Peyer's patch (tissue), 4 donors: Measurements from ENCODE around the gene CNPY4. TPM values are rescaled to one million over a fixed set of nuclear protein-coding genes. Genes with fewer than 3 reads are reported as not detected.
A peak's percentile ranks its signal among the peaks of the same experiment; 100 is the strongest.

Experiments used
- DNase-seq, 3 donors: peaks; one replicate each; pipeline ENCODE4 v3.0.0-alpha.2; 2017 to 2019
- H3K27ac ChIP-seq, 4 donors: fragments of 200-600 bp; sonication (generic); one replicate each; pipeline ENCODE4 v1.5.1; 2016 to 2019
- H3K27me3 ChIP-seq, 2 donors: fragments of 200-600 bp; sonication (generic); one replicate each; pipeline ENCODE4 v1.5.1; 2019
- H3K36me3 ChIP-seq, 3 donors: fragments of 200-600 bp; sonication (generic); one replicate each; pipeline ENCODE4 v1.5.1; 2016 to 2019
- H3K4me1 ChIP-seq, 4 donors: fragments of 200-600 bp; sonication (generic); one replicate each; pipeline ENCODE4 v1.5.1; 2016 to 2019
- H3K4me3 ChIP-seq, 4 donors: fragments of 200-600 bp; sonication (generic); 1 replicate in 3 of 4; 2 replicates in 1 of 4; pipeline ENCODE4 v1.5.1; 2016 to 2019; ENCODE audit warnings: mild to moderate bottlenecking in 1 of 4
- H3K9me3 ChIP-seq, 4 donors: fragments of 200-600 bp; sonication (generic); one replicate each; pipeline ENCODE4 v1.5.1; 2016 to 2019; ENCODE audit warnings: mild to moderate bottlenecking in 1 of 4
- POLR2A ChIP-seq, 2 donors: fragments of 450-650 bp; IDR thresholded peaks; one replicate each; pipeline ENCODE4 v1.5.1; 2017; ENCODE audit warnings: antibody characterized with exemption in 2 of 2, mild to moderate bottlenecking in 2 of 2, moderate library complexity in 2 of 2
- total RNA-seq, 4 donors: library from RNA; depleted of rRNA; stranded (reverse); fragments of >200 nt; gene quantifications; one replicate each; pipeline ENCODE4 v1.1.0, GENCODE V29; 2016
- TF ChIP-seq, protein P1 (sequence below), 6 experiments: fragments of 450-650 bp in 4 of 6; fragments of 200-600 bp in 2 of 6; sonication (generic) in 1 of 6; IDR thresholded peaks; one replicate each; pipeline ENCODE4 v1.5.1; 2017 to 2019; ENCODE audit warnings: antibody characterized with exemption in 6 of 6, mild to moderate bottlenecking in 3 of 6, moderate library complexity in 1 of 6

CNPY4 gene
- total RNA-seq, 4 donors from 2014 or later = 4.6 to 23.9 (median 6.3) TPM

- H3K27me3 ChIP-seq = no peaks in the 10 kb centered on the region
- peaks cover 0 to 20% (median 5%) of the 10 kb centered on the region in 4 donors for H3K4me1 ChIP-seq
- DNase-seq = peak; percentile 83 to 96 (median 94)
- TF ChIP-seq, protein P1, sequence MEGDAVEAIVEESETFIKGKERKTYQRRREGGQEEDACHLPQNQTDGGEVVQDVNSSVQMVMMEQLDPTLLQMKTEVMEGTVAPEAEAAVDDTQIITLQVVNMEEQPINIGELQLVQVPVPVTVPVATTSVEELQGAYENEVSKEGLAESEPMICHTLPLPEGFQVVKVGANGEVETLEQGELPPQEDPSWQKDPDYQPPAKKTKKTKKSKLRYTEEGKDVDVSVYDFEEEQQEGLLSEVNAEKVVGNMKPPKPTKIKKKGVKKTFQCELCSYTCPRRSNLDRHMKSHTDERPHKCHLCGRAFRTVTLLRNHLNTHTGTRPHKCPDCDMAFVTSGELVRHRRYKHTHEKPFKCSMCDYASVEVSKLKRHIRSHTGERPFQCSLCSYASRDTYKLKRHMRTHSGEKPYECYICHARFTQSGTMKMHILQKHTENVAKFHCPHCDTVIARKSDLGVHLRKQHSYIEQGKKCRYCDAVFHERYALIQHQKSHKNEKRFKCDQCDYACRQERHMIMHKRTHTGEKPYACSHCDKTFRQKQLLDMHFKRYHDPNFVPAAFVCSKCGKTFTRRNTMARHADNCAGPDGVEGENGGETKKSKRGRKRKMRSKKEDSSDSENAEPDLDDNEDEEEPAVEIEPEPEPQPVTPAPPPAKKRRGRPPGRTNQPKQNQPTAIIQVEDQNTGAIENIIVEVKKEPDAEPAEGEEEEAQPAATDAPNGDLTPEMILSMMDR (IDR thresholded peaks at IDR 0.05) = peak in 1 of 6 experiments; percentile 25
- peak in 1 of 2 donors; percentile 39 for TF ChIP-seq POLR2A (IDR thresholded peaks at IDR 0.05)
- H3K36me3 ChIP-seq = peaks cover 0 to 66% (median 4%) of the 10 kb centered on the region in 3 donors
- no peaks in the 10 kb centered on the region for H3K9me3 ChIP-seq
- H3K27ac ChIP-seq = peak overlapping the region; percentile 79 to 99 (median 97)
- peak overlapping the region; percentile 77 to 98 (median 89) for H3K4me3 ChIP-seq
These were observed 18.9 kb upstream of the CNPY4 start for GRCh38 chr7:100100420-100101015.

DNA sequence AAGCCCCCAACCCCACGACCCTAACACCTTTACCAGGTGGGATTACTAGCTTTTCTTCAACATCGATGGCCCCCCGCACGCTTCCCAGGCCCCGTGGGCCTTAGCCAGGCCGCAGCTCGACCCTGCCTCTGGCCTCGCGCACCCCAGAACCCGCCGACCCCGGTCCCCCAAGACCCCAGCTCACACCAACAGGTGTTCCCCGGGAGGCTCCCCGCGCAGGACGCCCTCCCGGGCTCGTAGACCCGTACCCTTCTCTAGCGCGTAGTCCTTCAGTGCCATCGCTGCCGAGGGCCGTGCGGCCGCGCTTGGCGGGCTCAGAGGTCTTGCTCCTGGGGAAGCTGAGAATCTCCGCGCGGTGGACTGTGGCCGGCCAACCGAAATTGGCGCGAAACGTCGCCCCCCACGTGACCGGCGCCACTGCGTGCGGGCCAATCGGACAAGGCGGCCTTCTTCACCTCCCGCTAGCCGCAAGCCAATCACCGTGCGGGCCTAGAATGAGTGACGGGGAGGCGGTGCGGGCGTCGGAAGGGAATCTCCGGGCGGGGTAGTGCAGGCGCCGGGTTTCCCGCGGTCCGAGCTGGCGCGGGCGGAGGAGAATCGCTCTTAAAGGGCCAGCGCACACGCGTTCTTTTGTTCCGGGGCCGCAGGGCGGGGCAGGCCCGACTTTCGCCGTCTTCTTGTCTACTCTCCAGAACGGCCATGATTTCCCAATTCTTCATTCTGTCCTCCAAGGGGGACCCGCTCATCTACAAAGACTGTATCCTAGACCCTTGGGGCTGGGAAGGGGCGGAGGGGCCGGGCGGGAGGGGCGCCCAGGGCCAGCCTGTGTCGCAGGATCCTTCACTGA lies 18.2 kb upstream of the CNPY4 start, which contains the start of the genes AP4M1 and MCM7:
AP4M1 (plus strand) TSS at position 628 of the 847 bp plus-strand sequence; CDS start at position 700, 72 bp downstream.
MCM7 (minus strand) TSS at position 382 of the 847 bp plus-strand sequence; CDS start at position 279, 103 bp downstream.
- H3K36me3 ChIP-seq = peaks cover 0 to 66% (median 4%) of the 10 kb centered on the region in 3 donors

GRCh38 chr7:100102950-100103840 lies 16.2 kb upstream of the CNPY4 start:
- Histone ChIP-seq H3K27me3 (no peaks in the 10 kb centered on the region), H3K9me3 (no peaks in the 10 kb centered on the region), H3K36me3 (peaks cover 0 to 66% (median 3%) of the 10 kb centered on the region in 3 donors), H3K4me3 (no peak overlapping the region), H3K27ac (no peak overlapping the region), H3K4me1 (peaks cover 0 to 20% (median 5%) of the 10 kb centered on the region in 4 donors)
- DNase-seq = no peak
- no peak for TF ChIP-seq POLR2A (IDR thresholded peaks at IDR 0.05)
- TF ChIP-seq, protein P1 (IDR thresholded peaks at IDR 0.05) = no peak

More for the DNA sequence above, 18.2 kb upstream of the CNPY4 start, which contains the start of the genes AP4M1 and MCM7:
- H3K27me3 ChIP-seq = no peaks in the 10 kb centered on the region
- peak in 1 of 2 donors; percentile 25 for TF ChIP-seq POLR2A (IDR thresholded peaks at IDR 0.05)
- TF ChIP-seq, protein P1 (IDR thresholded peaks at IDR 0.05) = no peak
- DNase-seq = peak; percentile 97 to 99 (median 99)
- H3K4me1 ChIP-seq = peaks cover 0 to 20% (median 5%) of the 10 kb centered on the region in 4 donors
- no peaks in the 10 kb centered on the region for H3K9me3 ChIP-seq
- peak within 1 kb of the TSS; percentile 77 to 98 (median 89) for H3K4me3 ChIP-seq
- peak within 1 kb of the TSS; percentile 79 to 99 (median 97) for H3K27ac ChIP-seq

DNA sequence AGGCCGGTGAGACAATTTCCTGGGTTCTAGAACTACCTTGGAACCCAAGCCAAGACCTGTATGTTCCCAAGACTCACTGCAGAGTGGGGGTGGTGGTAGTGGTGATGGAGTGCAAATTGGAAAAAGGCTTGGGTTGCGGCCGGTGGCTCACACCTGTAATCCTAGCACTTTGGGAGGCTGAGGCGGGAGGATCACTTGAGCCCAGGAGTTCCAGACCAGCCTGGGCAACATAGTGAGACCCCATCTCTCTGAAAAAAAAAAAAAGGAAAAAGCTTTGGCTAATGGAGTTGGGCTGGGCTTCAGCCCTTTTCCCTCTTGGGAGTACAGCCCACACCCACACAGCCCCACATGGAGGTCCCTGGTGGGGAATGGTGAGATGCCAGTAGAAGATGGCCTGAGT lies 13.9 kb upstream of the CNPY4 start:
- peaks cover 0 to 70% (median 0%) of the 10 kb centered on the region in 3 donors for H3K36me3 ChIP-seq
- H3K9me3 ChIP-seq = no peaks in the 10 kb centered on the region
- H3K4me3 ChIP-seq = no peak overlapping the region
- H3K4me1 ChIP-seq = peaks cover 0 to 8% (median 2%) of the 10 kb centered on the region in 4 donors
- no peak overlapping the region for H3K27ac ChIP-seq
- no peak for DNase-seq
- no peaks in the 10 kb centered on the region for H3K27me3 ChIP-seq
- TF ChIP-seq POLR2A (IDR thresholded peaks at IDR 0.05) = no peak
- TF ChIP-seq, protein P1 (IDR thresholded peaks at IDR 0.05) = no peak

DNA sequence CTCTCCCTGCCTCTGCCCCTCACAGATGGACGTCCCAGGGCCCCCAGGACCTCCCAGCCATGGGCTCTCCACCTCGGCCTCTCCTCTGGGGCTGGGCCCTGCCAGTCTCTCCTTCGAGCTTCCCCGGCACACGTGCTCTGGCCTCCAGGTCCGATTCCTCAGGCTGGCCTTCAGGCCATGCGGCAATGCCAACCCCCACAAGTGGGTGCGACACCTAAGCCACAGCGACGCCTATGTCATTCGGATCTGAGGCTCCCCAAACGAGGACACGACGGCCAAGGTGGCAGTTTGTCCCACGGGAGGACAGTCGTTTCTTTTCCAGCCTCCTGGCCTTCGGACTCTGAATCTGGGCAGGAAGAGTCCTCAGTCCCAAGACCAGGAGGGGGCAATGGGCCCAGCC lies 12.8 kb upstream of the CNPY4 start:
- Histone ChIP-seq H3K36me3 (peaks cover 0 to 81% (median 0%) of the 10 kb centered on the region in 3 donors), H3K4me1 (peaks cover 0 to 8% (median 2%) of the 10 kb centered on the region in 4 donors), H3K4me3 (no peak overlapping the region), H3K27ac (no peak overlapping the region), H3K9me3 (no peaks in the 10 kb centered on the region), H3K27me3 (no peaks in the 10 kb centered on the region)
- TF ChIP-seq, protein P1 (IDR thresholded peaks at IDR 0.05) = no peak
- TF ChIP-seq POLR2A (IDR thresholded peaks at IDR 0.05) = no peak
- DNase-seq = no peak
